Osteocyte (in vitro differentiated cells): Measurements from ENCODE around the gene RGS3. TPM values are rescaled to one million over a fixed set of nuclear protein-coding genes. Genes with fewer than 3 reads are reported as not detected.

ENCODE experiments used
- DNase-seq: peaks from one replicate; pipeline ENCODE4 v3.0.0; 2021; ENCODE audit warnings: mixed read lengths; ENCODE audit not compliant: unreplicated experiment; ENCODE audit errors: extremely low spot score
- H3K27ac Mint-ChIP-seq: one replicate; pipeline ENCODE4 v1.8.0; 2021; ENCODE audit warnings: mild to moderate bottlenecking, mixed read lengths; ENCODE audit not compliant: unreplicated experiment
- H3K27me3 Mint-ChIP-seq: one replicate; pipeline ENCODE4 v1.8.0; 2021; ENCODE audit warnings: mixed read lengths; ENCODE audit not compliant: unreplicated experiment
- H3K36me3 Mint-ChIP-seq: one replicate; pipeline ENCODE4 v1.8.0; 2021; ENCODE audit warnings: mixed read lengths; ENCODE audit not compliant: unreplicated experiment
- H3K4me1 Mint-ChIP-seq: one replicate; pipeline ENCODE4 v1.8.0; 2021; ENCODE audit warnings: mixed read lengths; ENCODE audit not compliant: unreplicated experiment
- H3K4me3 Mint-ChIP-seq: one replicate; pipeline ENCODE4 v1.8.0; 2021; ENCODE audit warnings: mild to moderate bottlenecking, moderate library complexity, mixed read lengths; ENCODE audit not compliant: unreplicated experiment
- H3K9me3 Mint-ChIP-seq: one replicate; pipeline ENCODE4 v1.8.0; 2021; ENCODE audit warnings: mixed read lengths; ENCODE audit not compliant: unreplicated experiment
- total RNA-seq: library from RNA; stranded (reverse); gene quantifications from 2 replicates; pipeline ENCODE4 v1.2.1, GENCODE V29; 2021
- TF ChIP-seq, protein P1 (sequence below): fragments of 200-600 bp; sonication (generic); IDR thresholded peaks from 2 replicates; pipeline ENCODE4 v1.5.0; 2021; ENCODE audit warnings: antibody characterized with exemption, mild to moderate bottlenecking, moderate library complexity

RGS3 gene
- total RNA-seq, 1 donor from 2014 or later, result 67.8 TPM

DNA sequence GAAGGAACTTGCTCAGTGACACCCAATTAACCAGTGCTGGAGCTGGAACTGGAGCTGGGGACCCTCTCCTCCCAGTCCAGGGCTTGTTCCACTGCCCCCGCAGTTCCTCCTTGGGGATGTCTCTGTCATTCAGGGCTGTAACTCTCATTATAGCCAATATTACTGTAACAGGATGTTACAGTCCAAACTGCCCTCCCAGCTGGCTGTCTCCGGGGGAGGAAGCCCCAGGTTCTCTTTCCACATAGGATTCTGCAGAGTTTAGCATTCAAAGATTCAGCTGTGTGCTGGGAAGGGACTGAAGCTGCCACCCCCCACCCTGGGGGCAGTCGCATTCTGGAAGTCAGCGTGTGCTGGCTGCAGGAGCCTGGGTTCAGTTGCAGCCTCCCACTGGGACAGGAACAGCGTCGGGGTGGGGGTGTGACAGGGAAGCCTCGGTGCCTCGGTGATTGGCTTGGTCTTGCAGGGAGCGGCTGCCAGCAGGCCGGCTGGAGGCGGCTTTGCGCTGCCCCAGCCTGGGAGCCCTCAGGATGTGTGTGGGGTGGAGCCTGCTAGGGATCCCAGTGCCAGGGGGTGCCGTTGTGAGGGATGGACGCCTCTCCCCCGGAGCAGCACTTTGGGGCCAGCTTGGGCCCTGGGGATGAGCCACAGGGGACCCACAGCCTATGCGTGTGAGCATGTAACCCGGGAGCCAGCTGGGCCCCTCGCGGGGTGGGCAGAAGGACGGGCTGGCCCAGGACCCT, 101.1 kb downstream of the RGS3 start:
- no peaks in the 10 kb centered on the region for H3K27me3 Mint-ChIP-seq
- H3K9me3 Mint-ChIP-seq, result no peaks in the 10 kb centered on the region
- peaks cover 61% of the 10 kb centered on the region for H3K4me1 Mint-ChIP-seq
- DNase-seq, result peak; percentile 91
- TF ChIP-seq, protein P1, sequence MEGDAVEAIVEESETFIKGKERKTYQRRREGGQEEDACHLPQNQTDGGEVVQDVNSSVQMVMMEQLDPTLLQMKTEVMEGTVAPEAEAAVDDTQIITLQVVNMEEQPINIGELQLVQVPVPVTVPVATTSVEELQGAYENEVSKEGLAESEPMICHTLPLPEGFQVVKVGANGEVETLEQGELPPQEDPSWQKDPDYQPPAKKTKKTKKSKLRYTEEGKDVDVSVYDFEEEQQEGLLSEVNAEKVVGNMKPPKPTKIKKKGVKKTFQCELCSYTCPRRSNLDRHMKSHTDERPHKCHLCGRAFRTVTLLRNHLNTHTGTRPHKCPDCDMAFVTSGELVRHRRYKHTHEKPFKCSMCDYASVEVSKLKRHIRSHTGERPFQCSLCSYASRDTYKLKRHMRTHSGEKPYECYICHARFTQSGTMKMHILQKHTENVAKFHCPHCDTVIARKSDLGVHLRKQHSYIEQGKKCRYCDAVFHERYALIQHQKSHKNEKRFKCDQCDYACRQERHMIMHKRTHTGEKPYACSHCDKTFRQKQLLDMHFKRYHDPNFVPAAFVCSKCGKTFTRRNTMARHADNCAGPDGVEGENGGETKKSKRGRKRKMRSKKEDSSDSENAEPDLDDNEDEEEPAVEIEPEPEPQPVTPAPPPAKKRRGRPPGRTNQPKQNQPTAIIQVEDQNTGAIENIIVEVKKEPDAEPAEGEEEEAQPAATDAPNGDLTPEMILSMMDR, result no peak
- H3K27ac Mint-ChIP-seq, result peak overlapping the region; percentile 98
- H3K4me3 Mint-ChIP-seq, result peak overlapping the region; percentile 91
- H3K36me3 Mint-ChIP-seq, result no peaks in the 10 kb centered on the region

DNA sequence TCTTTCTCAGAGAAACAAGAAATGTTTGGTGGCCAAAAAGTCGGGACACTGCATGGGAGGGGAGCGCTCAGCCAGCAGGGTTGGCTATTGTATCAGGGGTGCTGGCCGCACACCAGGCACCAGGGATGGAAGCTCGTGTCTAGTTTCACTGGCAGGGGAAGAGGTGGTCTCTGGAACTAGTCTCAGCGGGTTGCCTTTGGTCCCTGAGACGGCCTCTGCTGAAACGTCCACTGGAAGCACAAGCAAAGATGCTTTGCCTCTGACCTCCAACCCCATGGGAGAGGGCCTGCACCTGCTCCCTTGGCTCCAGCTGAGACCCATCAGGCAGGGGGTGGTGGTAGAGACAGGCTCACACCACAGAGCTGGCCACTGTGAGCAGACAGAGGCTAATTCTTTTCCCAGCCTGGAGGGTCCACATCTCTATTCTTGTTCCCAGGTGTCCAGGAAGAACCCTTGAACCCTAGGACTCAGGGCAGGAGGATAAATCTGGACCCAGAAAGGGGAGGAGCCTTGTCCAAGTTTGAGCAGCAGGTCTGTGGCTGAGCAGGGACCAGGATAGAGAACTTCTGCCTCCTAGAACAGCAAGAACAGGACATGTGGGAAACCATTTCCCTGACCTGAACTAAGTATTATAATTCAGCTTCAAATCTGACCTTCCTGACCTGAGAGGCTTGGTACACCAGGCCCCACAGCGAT, 102.6 kb downstream of the RGS3 start:
- Mint-ChIP-seq H3K27me3 (no peaks in the 10 kb centered on the region), H3K4me3 (peak overlapping the region; percentile 91), H3K4me1 (peaks cover 66% of the 10 kb centered on the region), H3K9me3 (no peaks in the 10 kb centered on the region), H3K27ac (peak overlapping the region; percentile 98), H3K36me3 (peaks cover 5% of the 10 kb centered on the region)
- TF ChIP-seq, protein P1, result no peak
- no peak for DNase-seq

DNA sequence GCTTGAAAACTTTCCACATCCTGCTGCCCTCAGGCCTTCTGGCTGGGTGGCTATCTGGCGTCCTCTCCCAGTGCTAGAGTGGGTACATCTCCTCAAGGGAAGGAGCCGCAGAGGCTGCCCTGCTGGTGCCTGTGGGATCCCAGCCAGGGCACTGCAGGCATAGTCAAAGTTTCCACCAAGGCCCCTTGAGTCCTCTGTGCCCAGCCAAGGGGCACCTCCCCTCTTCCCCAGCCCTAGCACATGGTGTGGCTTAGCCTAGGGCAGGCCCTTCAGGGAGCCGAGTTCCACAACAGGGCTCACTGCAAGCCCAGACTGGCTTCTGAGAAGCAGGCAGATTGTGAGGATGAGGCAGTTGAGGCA, 103.2 kb downstream of the RGS3 start:
- Mint-ChIP-seq H3K27ac (peak overlapping the region; percentile 98), H3K9me3 (no peaks in the 10 kb centered on the region), H3K27me3 (no peaks in the 10 kb centered on the region), H3K36me3 (peaks cover 8% of the 10 kb centered on the region), H3K4me3 (peak overlapping the region; percentile 91), H3K4me1 (peaks cover 66% of the 10 kb centered on the region)
- DNase-seq, result no peak
- TF ChIP-seq, protein P1, result no peak

- no peak for DNase-seq
- Mint-ChIP-seq H3K4me1 (peaks cover 72% of the 10 kb centered on the region), H3K9me3 (no peaks in the 10 kb centered on the region), H3K4me3 (peak overlapping the region; percentile 48), H3K27me3 (no peaks in the 10 kb centered on the region), H3K27ac (no peak overlapping the region), H3K36me3 (peaks cover 8% of the 10 kb centered on the region)
- TF ChIP-seq, protein P1, result no peak
Observed at GRCh38 chr9:113567361-113568080, 104.0 kb downstream of the RGS3 start.

DNA sequence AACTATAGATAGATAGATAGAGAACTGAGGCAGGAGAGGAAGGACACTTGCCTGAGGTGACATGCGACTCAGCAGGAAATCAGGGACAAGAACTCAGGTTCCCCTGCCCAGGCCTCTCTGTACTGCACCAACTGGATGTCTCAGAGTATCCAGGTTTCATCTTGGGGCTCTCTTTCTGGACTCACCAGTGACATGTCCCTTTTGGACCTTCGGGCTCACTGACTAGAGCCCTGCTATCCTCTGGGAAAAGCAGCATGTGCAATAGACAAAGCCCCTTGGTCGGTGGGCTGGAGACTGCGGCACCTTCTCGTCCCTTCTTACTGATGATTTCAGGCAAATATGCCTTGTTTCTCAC, 104.5 kb downstream of the RGS3 start:
- no peak overlapping the region for H3K4me3 Mint-ChIP-seq
- no peak overlapping the region for H3K27ac Mint-ChIP-seq
- no peaks in the 10 kb centered on the region for H3K27me3 Mint-ChIP-seq
- TF ChIP-seq, protein P1, result no peak
- peaks cover 8% of the 10 kb centered on the region for H3K36me3 Mint-ChIP-seq
- DNase-seq, result no peak
- peaks cover 74% of the 10 kb centered on the region for H3K4me1 Mint-ChIP-seq
- no peaks in the 10 kb centered on the region for H3K9me3 Mint-ChIP-seq
